Measurements from ENCODE around the gene PCBP3.

The PCBP3 gene

DNA sequence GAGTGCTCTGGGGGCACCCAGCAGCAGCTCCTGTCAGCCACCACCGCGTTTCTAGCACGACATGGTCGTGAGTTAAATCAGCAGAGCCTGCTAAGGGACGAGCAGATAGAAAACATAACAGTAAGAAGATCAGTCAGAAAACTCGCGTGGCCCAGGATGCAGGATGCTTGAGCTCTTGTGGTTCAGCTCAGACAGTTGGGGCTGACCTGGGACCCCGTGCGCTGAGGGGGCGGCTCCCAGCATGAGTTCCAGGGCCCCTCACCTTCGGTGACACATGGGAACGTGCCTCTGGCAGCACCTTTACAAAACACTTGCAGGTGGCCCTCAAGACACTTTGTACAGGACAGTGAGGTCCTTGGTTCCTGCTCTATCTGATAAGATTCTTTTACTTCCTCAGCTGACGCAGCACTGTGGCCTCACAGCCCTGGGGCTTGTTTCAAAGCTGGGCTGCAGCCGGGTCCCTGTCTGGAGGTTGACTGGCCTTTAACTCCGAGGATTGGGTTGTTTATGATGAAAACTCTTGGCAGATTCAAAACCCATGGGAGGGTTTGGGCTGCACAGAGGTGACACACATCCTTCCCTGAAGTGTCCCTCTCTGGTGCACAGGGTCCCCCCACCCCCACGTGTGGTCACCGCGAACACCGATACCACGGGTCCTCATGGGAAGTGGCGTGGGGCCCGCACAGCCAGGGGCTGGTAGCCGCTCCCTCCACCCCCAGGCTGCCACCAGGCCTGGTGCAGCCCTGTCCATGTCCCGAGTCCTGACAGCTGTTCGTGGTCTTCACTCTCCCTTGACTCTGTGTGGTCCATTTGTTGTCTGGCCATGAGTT is 272.7 kb downstream of the PCBP3 start:
- H3K4me3 ChIP-seq (replicated peaks; ENCODE audit: low read depth, low read length): no peak overlapping the region
- TF ChIP-seq, protein P1, sequence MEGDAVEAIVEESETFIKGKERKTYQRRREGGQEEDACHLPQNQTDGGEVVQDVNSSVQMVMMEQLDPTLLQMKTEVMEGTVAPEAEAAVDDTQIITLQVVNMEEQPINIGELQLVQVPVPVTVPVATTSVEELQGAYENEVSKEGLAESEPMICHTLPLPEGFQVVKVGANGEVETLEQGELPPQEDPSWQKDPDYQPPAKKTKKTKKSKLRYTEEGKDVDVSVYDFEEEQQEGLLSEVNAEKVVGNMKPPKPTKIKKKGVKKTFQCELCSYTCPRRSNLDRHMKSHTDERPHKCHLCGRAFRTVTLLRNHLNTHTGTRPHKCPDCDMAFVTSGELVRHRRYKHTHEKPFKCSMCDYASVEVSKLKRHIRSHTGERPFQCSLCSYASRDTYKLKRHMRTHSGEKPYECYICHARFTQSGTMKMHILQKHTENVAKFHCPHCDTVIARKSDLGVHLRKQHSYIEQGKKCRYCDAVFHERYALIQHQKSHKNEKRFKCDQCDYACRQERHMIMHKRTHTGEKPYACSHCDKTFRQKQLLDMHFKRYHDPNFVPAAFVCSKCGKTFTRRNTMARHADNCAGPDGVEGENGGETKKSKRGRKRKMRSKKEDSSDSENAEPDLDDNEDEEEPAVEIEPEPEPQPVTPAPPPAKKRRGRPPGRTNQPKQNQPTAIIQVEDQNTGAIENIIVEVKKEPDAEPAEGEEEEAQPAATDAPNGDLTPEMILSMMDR (IDR thresholded peaks at IDR 0.05; ENCODE audit: low read depth, low read length, missing control alignments): no peak
- no peak for DNase-seq (ENCODE audit: extremely low read depth, low read depth)

DNA sequence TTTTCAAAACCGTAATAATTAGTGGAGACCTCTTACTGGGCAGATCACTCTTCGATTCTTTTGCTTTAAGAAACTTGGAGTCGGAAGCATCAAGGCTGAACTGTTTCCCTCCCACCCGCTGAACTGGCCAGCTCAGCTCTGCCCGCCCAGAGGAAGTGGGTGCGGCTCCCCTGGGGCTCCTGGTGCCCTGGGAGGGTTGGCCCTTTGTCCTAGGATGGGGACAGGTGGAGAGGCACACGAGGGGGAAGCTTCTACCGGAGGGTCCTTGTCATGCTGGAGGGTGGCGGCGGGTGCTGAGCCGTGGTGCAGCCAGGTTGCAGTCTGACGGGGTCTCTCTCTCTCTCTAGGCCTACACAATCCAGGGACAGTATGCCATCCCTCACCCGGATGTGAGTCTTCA is 273.7 kb downstream of the PCBP3 start:
- TF ChIP-seq, protein P1 (IDR thresholded peaks at IDR 0.05; ENCODE audit: low read depth, low read length, missing control alignments): no peak
- no peak for DNase-seq (ENCODE audit: extremely low read depth, low read depth)
- H3K4me3 ChIP-seq (replicated peaks; ENCODE audit: low read depth, low read length): no peak overlapping the region

DNA sequence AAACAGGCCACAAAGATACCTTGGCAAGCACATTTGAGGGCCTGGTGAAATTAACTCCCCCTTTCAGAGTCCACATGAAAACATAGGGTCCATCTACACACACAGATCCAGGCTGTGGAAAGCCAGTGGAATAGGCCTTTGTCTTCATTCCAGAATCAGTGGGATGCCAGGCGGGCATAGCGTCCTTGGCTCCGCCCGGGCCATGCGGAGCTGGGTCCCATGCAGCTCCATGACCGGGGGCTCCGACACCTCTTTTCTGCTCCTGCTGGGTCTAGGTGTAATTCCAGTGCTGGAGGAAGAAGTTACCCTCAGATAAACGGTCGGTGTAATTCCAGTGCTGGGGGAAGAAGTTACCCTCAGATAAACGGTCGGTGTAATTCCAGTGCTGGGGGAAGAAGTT is 274.5 kb downstream of the PCBP3 start:
- TF ChIP-seq, protein P1 (IDR thresholded peaks at IDR 0.05; ENCODE audit: low read depth, low read length, missing control alignments): no peak
- no peak for DNase-seq (ENCODE audit: extremely low read depth, low read depth)
- H3K4me3 ChIP-seq (replicated peaks; ENCODE audit: low read depth, low read length): no peak overlapping the region

DNA sequence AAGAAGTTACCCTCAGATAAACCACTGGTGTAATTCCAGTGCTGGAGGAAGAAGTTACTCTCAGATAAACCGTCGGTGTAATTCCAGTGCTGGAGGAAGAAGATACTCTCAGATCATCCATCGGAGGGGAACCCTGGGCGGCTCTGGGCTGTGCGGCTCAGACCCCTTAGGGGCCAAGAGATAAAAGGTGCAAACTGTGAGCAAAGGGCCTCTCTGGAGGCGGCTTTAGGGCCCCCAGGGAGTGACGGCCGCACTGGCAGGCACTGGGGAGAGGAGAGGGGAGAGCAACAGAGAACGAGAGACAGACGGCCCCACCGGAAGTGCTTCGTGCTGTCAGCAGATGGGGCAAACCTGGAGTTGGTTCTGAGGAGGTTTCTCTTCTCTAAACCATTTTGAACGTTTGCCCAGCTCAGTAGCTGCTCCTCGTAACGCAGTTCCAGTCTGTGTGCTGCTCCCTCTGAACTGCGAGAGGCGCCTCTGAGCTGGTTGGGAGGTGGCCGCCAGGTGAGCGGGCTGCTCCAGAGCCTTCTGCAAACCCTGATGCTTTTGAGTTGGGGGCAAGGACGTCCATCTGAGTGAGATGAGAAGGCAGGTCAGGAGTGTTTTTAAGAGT is 275.4 kb downstream of the PCBP3 start:
- no peak for DNase-seq (ENCODE audit: extremely low read depth, low read depth)
- H3K4me3 ChIP-seq (replicated peaks; ENCODE audit: low read depth, low read length): no peak overlapping the region
- TF ChIP-seq, protein P1 (IDR thresholded peaks at IDR 0.05; ENCODE audit: low read depth, low read length, missing control alignments): no peak

DNA sequence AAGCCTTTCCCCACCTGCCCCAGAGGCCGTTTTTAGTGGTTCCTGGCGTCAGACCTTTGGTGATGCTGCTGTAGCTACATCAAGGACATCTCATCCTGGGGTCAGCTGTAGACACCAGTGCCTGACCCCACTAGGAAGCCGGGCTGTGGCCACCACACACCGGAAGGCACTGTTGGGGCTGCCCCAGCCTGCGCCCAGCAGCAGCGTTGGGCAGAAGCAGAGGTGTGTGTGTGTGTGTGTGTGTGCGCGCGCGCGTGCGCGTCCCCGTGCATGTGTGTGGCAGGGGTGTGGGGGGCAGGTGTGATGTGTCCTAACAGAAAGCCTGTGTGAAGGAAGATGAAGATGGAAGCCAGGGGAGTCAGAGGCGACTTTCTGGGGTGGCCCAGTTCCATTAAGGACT is 276.1 kb downstream of the PCBP3 start:
- TF ChIP-seq, protein P1 (IDR thresholded peaks at IDR 0.05; ENCODE audit: low read depth, low read length, missing control alignments): no peak
- no peak for DNase-seq (ENCODE audit: extremely low read depth, low read depth)
- no peak overlapping the region for H3K4me3 ChIP-seq (replicated peaks; ENCODE audit: low read depth, low read length)

DNA sequence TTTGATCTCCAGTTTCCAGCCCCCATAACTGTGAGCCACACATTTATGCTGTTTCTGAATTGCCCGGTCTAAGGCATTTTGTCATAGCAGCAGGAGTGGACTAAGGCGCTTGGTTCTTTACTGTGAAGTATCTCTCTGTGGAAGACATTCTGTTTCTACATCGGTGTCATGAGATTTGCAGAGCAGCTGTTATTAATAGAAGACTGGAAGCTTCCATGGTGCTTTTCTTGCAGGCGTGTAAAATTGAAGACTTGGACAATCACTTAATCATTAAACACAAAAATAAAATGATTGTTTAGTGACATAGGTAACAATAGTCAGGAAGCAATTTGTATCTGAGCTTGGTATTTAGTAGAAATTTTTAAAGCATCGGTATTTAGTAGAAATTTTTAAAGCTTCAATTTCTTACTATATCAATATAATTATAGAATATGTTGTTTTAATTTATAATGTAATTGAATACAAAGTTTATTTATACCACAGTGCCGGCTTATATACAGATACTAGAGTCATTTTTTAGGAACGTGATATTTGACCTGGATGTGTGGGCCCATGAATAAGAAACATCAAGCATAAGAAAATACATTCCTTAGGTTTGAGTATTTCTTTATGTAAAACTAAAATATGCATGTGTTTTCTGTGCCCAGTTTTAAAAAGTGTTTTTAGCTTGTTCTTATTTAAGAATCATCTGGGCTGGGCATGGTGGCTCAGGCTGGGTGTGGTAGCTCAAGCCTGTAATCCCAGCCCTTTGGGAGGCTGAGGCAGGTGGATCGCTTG is 277.5 kb downstream of the PCBP3 start:
- no peak overlapping the region for H3K4me3 ChIP-seq (replicated peaks; ENCODE audit: low read depth, low read length)
- TF ChIP-seq, protein P1 (IDR thresholded peaks at IDR 0.05; ENCODE audit: low read depth, low read length, missing control alignments): no peak
- DNase-seq (ENCODE audit: extremely low read depth, low read depth): no peak

Measured in HFF-Myc (cell line).